ENCODE results near the gene TBC1D3I.

TBC1D3I gene

DNA sequence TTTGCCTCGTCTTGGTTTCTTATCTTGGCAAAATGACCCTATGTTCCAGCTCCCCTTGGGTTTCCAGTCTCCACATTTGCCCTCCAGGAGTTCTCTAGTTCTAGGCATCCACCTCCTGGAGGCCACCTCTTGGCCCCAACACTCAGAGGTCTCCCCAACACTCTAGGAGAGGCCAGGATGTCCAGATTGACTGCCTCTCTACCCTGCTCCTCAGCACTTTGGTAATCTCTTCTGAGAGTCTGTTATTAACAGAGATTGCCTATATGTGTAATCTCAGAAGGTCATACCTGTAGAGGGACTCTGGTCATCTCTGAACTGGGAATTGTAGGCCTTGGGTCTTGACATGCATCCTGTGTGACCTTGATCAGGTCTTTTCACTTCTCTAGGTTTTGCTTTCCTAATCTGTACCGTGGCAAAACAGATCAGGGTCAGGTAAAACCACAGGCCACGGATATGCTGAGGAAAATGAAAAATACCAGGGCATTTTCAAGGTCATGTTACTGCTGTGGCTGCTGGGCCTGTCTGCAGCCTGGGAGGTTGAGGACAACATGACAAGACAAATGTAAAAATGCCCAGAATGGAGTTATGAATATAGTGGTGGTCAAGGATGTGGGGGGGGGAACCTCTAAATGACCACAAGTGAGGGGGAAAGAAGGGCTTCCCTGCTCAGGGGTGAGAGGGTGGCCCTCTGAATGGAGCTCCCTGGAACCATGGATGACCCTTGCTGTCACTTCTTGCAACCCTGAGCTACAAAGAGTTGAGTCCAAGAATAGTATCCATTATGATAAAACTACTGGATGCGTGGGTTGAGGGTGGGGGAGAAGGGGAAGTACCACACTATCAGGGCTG lies 58.5 kb downstream of the TBC1D3I start:
- DNase-seq: no peak

DNA sequence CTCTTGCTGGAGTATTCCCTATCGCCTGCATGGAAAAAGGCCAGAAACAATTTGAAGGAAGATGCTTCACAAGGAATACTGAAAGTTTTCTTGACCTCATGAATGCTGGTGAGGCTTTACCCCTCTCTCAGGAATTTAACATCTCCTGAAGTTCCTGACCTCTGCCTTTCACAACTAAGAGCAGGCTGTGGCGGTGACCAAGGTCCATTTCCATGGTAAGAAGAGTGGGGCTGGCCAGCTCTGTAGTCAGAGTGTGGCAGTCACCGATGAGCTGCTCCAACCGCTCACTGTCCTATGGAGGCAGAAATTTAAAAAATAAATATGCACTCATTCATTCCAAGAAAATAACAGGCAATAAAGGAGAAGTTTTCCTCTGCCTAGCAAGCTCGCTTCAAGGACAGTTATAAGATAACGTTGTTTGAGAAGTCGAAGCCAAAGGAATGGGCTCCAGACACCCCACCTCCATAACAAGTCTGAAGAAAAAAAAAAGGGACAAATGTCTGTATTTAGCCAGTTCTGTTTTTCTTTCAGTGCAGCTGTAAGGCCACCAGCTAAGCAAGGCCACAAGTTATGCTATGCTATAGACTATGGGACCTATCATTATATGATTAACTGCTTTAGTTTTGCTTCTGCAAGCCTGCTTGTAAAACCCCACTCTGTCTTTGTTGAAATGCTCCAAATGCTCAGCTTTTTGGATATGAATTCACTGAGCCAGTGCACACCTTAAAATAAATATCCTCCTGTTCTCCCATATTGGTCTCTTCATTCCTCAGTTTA lies 59.5 kb downstream of the TBC1D3I start:
- no peak for DNase-seq
